SW480 (cell line): ENCODE measurements around the gene TNS1.

Experiments
- DNase-seq: peaks from one replicate; pipeline ENCODE4 v3.0.0-alpha.2; 2016; ENCODE audit warnings: low spot score

Gene TNS1

DNA sequence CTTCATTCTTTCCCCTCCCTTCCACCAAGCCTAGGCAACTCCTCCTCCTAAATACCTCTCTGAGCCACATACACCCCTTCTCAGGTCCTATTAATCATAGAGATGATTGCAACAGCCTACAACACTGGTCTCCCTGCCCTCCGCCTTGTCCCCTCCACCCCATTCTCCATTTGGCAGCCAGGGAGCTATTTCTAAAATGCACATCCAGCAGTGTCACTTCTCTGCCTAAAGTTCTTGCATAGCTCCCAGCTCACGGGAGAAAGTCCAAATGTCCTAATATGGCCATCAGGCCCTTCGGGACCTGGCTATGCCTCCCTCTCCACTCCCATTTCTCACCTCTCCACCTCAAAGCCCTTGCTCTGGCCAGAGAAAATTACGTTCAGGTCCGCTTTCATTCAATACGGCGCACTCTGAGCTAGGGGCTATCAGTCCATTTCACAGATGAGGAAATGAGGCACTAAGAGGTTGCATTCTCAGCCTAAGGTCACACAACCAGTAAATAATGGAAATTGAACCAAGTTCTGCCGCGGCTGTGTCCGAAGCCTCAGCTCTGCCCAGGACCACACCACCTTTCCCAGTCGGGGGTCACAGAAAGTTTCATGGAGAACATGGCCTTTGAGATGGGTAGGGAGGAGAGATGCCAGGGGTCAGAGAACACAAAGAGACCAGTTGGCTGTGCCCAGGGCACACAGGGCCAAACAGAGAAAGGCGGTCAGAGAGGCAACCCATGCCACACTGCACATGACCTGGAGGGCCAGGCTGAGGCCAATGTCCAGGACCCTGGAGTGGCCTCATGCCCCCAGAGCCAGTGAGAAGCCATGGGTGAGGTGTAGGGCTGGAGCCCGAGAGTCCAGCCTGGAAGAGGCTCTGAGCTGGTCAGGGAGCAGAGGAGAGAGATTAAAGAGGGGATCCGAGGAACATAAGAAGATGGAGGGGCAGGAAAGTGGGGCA, 72.8 kb downstream of the TNS1 start:
- DNase-seq, result no peak

DNA sequence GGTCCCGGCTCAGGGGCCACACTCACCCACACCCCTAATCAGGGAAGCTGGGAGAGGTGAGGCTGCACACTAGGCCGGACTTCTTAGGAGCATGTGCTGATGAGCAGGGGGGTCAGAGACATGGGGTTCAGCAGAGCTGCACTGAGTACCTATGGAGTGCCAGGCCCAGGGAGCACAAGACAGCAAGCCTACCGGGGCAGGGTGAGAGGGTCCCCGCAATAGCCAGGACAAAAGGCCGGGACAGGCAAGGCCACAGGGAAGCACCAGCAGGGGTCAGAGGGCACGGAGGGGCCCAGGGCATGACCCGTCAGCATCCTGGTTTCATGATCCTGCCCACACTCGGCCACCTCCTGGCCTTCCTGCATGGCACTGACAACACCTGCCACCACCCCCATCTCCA, 73.5 kb downstream of the TNS1 start:
- no peak for DNase-seq

DNA sequence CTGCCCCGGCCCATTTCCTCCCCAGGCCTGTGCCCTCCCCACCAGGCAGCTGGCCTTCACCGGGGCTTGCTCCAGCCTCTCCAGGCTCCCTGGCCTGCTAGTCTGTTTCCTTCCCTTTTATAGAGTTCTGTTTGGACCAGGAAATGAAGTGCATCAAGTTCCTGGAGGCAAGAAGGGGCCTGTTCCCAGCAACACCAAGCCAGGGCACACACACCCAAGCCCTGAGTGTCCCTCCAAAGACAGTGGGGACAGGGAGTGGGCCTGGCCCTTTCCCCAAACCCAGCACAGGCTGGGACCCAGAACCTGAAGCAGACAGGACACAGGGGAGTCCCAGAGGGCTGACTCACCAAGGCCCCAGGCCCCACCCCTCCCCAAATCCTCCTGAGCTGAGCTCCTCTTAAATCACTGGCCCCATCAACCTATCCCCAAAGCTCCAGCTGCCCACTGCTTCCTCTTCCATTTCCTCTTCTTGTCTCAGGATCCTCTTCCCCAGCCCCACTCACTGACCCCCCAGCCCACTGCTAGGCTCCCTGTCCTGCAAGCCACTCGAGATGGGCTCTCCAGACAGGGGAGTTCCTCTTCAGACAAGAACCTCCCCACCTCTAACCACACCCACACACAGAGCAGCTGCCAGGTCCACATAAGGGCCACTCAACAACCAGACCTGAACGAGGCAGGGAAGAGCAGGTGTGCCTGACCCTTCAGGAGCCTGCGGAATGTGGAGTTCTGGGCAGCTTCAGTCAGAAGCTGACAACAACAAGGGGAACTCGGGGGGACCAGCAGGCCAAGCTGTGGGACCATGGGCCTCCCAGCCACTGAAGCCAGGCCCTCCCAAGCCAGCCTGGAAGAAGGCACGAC, 74.2 kb downstream of the TNS1 start:
- DNase-seq, result no peak

DNA sequence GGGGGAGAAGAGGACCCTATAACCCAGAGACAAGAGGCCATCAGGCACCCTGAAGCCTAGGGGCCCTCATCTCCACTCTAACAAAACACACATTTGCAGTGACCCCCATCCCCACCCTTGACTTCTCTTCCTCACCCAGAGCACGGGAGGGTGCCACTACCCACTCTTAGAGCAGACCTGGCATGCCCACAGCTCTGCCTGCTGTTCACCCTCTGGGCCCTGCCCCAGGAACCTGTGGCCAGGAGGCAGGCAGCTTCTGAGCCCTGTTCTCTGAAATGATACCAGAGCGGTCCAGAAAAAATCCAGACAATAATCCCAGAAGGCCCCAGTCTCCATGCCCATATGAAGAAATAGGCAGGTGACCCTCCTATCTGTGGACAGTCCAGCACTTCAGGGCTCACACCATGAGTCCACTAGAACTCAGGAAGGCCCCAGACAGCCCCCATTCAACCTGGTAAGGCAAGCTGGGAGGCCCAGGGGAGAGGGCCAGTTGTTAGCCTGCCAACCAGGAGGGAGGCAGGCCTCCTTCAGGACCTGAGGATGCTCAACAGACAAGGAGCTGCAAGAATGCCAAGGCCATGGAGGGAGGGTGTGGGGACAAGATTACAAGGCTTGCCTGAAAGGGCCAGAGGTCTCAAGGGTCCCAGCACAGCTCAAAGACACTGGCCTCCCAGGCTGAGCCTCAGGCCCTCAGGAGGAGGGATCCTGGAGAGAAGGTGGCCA, 75.0 kb downstream of the TNS1 start:
- DNase-seq, result no peak

DNA sequence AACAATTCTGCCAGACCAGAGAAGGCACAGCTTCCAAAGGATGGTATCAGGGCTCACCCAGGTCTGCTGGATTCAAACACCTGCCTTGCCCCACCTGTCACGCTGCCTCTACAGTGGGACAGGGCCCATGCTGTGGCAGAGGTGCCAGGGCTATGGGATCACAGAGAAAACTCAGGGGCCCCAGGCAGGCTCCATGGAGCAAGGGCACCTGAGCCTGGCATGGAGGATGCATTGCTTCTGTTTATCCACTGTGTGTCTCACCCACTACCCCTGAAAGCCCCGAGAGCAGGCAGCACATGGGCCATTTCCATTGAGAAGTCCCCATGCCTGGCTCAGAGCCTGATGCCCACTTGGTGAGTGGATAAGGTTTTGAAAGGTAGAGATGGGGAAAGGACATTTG, 76.0 kb downstream of the TNS1 start:
- DNase-seq, result no peak

DNA sequence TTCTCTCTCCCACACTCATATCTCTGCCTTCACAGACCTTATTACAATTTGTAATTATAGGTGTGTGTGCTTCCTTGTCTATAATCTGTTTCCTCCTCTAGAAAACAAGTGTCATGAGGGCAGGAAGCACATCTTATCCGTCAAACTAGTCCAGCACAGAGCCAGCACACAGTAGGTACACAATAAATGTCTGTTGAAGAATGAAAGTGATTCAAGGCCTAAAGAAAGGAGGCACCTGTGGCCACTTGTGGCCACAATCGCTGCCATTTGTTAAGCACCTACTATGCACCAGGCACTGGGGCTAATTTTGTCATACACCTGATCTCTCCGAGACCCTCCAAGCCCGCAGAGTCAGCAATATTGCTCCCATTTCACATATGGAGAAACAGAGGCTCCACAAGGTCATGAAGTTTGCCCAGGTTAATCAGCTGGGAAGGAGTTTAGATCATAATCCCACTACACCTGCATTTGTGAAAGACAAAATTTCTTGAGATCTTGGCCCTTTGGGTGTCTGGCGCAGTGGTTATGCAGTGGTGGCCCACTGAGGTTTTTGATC, 78.4 kb downstream of the TNS1 start:
- no peak for DNase-seq

DNA sequence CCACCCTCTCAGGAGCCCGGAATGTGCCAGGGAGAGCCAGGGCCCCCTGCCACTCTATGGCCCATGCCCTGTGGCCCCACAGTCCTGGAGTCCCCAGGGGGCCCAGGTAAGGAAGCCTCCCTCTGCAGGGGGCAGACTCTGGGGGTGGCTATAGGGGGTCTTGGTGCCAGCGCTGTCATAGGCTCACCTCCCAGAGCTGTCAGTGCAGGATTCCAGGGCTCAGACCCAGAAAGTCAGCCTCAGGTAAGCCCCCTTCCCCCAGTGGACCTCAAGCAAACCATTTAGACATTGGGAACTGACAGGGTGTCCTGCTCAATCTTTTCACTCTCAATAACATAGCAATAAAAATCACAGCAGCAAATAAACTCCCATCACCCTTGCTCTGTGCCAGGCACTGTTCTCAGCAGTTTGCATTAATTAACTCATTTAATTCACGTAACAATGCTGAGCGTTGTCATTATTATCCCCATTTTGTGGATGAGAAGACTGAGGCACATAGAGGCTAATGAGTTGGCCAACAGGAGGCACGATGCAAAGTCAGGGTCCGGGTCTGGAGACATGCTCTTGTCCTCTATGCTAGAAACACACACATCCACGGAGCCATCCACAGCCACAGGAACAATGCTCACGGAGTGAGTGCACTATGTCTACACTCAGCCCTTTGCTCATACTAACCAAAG, 79.6 kb downstream of the TNS1 start:
- no peak for DNase-seq

DNA sequence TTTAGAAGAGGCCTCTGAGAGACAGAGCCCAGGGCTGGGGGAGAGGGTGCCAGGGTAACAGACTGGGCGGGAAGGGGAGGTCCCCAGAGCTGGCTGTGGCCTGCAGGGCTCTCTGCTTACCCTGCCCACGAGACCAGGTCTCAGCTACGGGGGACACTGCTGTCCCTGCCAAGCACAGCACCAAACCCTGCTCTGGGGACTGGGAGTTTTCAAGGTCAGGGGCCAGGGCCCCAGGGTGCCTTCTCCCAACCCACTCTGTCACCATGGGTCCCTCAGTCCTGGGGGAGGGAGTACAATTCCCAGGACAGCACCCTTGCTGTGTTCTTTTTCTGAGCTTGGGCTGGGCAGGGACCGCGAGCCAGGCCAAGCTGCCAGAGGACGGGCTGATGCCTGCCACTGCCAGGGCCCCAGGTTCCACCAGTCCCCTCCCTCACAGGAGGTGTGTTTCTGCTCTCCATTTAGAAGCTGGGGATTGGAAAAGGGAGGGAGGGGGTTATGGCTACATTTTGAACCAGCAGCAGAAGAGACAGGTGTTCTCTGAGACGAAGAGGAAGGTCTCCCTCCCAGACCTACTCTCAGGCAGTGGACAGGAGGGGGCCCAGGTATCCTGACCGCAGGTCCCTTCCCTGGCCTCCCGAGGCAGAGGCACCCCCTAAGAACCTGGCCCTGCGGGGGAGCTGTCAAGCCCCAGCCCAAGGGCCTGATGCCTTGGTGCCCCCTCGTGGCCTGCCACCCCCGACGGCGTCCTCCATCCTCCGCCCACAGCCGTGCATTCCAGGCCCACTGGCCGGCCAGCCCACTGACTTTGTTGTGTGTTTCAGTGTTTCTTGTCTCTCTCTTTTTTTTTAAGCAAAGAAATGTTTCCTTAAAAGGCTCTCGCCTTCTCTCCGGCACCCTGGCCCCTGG, 80.4 kb downstream of the TNS1 start:
- no peak for DNase-seq

DNA sequence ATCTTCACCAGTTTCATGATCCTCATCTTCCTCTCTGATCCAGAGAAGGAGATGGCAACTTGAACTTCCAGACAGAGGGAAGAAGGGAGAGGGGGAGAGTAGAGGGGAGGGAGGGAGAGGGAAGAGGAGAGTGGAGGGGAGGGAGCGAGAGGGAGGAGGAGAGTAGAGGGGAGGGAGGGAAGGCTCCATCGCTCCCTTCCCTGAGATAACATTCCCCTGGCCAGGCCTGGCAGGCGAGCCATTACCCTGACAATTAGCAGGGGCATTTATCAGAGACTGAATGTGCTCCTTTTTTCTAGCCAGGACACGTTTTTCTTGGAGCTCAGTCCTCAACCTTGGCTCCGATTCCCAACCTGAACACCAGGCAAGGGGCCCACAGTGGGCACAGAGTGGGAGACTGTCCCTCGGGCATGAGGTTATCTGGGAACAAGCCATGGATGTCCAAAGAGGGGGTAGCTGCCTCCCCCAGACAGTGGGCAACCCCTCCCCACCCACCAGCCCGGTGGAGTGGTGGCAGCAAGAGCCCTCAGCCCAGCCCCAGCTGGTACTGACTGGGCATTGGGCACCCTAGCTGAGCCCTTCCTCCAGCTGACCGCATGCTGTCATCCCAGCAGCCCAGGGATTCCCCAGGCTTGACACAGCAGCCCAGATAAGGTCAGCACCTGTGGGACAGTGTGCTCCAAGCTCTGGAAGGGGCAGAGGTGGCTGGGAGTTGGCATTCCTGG, 81.8 kb downstream of the TNS1 start:
- no peak for DNase-seq

DNA sequence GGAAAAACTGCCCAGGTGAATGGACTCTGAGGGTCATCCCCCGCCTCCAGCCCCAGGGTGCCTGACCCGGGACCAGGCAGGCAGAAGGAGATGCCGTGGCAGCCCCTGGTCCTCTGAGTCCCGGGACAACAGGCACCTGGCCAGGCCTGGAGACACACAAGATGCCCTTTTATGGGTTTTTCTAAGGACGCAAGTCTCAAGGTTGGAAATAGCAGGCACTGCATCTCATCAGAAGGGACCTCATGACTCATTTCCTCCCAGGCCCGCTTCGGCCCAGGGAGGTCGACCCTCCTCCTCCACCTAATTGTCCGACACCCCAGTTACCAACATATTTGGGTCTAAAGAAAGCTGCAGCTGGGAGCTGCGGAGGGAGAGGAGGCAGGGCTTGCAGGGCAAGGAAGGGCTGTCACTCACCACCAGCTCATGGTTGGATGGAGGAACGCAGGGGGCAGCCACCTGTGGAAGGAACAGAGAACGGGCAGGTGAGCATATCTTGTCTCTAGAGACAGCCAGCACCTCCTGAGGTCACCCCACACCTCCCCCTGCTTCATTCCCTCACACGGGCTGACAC, 82.9 kb downstream of the TNS1 start:
- DNase-seq, result no peak

DNA sequence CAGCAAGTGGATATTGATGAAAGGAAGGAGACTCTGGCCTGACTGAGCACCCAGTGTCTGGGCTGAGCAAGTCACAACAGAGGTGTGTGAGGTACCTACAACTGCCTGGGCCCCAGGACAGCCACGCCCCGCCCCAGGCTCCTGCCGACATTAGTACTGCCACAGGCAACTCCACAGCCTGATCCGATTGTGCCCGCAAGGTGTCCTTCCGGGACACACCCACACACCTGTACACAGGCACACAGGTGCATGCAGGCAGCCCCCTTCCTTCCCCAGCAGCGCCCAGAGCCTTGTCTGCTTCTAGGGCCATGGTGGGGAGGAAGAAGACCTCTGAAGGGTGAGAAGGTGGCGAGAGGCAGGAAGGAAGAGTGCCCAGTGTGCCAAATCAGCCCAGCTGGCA, 83.6 kb downstream of the TNS1 start:
- DNase-seq, result peak; percentile 28

DNA sequence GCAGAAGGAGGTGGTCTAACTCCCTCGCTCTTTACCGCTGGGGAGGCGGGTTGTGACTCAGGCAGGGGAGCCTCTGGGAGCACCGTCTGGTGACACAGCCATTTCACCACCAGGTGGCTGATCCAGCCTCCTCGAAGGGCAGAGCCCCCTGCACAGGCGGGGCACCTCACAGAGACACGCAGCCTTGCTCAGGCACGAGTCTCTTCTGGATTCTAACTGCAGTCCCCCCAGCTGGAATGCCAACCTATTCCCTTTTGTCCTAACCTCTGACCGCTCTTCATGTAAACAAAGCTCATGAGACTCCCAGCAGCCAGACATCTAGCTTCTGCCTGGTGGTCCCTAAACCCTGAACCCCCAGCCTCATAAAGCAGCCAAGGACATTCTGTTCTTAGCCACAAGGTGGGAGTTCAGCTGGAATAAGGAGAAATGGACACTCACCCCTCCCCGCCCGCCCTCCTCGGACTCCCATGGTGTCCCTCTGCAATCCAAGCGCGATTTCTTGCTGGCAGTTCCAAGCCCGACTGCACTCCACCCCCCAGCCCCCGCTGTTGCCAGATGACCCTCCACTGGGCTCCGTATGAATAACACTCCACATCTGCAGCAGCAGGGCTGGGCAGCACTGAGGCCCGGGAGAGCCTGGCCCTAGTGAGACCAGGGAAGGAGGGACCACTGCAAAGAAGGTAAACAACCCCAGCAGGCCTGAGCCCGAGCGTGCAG, 84.3 kb downstream of the TNS1 start:
- no peak for DNase-seq

DNA sequence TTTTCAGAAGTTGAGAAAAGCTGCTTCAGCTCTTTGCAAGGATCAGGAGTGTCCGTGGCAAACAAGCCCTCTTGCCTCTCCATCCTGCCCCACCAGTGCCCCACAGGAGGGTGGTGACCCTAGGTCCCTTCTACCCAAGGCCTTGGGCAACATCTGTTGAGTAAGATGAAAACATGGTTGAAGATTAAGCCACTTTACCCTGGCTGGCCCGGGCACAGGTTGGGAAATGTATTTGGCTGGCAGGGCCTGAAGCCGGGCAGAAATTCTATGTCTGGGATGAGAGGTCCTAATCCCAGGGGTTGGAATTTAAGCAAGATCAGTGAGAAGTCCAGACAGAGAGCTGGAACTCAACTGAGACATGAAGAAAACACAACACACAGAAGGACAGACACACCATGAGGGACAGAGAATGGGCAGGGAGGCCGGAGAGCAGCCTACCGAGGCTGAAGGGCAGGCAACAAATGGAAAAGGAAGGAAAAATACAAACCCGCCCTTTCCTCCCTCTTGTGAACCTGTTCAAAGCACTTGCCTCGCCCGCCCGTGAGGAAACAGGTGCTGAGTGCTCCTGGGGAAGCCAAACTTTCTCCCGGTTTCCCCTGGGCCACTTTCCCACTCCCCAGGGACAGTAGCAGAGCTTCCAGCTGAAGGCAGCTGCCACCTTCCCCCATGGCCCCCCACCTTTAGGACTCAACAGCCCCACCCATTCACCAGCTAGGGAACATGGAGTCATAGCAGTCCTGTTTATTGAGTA, 86.1 kb downstream of the TNS1 start:
- no peak for DNase-seq

DNA sequence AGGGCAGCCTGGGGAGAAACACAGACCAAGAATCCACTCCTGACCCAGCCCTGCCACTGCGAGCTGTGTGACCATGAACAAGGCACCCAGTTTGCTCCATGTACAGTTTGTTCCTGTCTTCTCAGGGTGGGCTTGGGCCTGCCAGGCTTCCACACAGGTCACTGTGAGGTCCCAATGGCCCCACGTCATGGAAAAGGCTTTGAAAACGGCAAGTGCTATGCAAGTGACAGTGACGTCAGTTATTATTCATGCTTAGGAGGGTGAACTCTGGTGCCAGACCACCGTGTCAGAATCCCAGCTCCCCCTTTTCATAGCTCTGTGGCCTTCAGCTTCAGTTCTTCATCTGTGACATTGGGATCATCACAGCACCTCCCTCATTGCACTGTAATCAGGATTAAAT, 87.1 kb downstream of the TNS1 start:
- DNase-seq, result no peak

DNA sequence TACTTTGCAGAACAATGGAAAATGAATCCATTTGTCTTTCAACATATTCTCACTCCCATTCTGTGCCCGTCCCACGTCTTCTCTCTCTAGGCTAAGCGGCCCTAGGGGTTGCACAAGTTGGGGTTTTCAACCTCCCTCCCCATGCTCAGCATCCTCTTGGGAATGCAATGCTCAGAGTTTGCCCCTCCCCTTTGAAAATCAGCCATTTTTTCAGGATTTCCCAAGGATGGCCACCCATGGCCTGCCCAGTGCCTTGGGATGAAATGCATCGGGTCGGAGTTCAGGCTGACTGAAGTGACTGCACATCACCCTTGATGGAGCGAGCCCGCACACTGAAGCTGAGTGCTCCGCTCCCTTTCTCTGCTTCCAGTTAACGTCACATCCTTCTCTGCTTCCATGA, 87.9 kb downstream of the TNS1 start:
- DNase-seq, result no peak

DNA sequence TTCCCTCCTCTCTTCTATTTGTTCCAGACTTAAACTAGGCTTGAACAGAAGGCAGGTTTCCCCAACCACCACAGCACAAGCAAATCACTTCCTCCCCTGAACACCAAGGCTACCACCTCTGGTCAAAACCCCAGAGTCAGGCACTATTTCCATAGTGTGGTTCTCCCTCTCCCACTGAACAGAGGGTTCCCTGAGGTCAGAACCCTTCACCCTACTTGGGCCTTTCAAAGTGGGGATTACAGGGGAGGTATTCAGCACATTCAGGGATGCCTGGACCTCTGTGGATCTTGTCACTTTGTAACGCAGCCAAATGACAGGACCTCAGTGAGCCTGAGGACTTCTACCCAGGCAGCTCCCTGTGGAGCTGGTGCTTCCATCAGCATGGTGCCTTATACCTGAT, 88.7 kb downstream of the TNS1 start:
- DNase-seq, result no peak

DNA sequence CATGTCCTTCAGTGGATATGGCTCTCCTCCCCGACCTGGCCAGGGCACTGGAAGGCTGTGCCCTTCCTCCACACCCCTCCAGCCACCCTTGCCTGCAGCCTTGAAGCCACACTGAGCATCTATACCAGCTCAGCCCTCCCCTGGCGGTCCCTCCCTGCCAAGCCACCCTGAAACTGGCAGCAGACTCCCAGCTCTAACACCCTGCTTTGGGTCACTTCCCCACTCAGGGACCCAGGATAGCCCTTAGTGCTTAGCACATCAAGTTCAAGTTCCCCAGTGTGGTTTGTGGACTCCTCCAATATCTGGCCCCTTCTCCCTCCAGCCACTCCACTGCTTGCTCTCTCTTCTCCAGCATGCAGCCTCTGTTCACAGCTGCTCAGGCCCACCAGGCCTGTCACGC, 89.4 kb downstream of the TNS1 start:
- no peak for DNase-seq
